M059J (cell line): ENCODE data around the gene BRSK1. TPM values are rescaled to one million over a fixed set of nuclear protein-coding genes. Genes with fewer than 3 reads are reported as not detected.
A peak's percentile ranks its signal among the peaks of the same experiment; 100 is the strongest.

Source experiments
- DNase-seq: peaks from one replicate; pipeline ENCODE4 v3.0.0-alpha.2; 2012; ENCODE audit warnings: low read depth
- total RNA-seq: library from RNA; depleted of rRNA; stranded (reverse); fragments of >200 nt; shearing (Covaris generic); gene quantifications from 2 replicates; pipeline ENCODE4 v1.2.3, GENCODE V29; 2014

BRSK1 gene
- total RNA-seq, 1 experiment from 2014 or later: 2.7 TPM

DNA sequence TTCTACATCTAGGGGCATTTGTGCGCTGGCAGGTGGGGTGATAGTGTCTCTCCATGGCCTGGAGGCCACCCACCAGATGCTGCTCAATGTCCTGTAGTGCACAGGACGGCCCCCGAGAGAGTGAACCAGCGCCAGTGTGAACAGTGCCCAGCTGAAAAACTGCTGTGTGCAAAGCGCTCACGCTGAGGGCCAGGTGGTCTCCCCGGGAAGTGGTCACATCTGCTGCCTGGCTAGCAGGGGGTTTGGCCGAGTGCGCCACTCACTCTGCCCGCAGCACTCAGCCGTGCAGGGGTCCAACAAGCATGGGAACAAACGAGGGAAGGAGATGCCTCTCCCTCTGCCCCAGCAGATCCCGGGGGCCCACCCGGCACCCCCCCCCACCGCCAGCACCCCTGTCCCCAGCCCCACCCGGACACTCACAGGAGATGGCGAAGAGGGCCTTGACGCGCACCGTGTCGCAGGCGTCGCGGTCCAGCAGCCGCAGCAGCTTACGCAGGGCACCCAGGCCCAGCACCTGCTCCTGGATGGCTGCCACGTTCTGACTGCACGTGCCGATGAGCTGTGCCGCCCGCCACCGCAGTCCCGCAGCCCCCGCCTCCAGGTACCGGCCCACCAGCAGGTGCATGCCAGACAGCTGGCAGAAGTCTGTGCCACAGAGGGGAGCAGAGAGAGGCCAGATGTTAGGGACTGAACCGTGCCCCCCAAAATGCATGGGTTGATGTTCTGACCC lies 9.7 kb upstream of the BRSK1 start:
- no peak for DNase-seq

DNA sequence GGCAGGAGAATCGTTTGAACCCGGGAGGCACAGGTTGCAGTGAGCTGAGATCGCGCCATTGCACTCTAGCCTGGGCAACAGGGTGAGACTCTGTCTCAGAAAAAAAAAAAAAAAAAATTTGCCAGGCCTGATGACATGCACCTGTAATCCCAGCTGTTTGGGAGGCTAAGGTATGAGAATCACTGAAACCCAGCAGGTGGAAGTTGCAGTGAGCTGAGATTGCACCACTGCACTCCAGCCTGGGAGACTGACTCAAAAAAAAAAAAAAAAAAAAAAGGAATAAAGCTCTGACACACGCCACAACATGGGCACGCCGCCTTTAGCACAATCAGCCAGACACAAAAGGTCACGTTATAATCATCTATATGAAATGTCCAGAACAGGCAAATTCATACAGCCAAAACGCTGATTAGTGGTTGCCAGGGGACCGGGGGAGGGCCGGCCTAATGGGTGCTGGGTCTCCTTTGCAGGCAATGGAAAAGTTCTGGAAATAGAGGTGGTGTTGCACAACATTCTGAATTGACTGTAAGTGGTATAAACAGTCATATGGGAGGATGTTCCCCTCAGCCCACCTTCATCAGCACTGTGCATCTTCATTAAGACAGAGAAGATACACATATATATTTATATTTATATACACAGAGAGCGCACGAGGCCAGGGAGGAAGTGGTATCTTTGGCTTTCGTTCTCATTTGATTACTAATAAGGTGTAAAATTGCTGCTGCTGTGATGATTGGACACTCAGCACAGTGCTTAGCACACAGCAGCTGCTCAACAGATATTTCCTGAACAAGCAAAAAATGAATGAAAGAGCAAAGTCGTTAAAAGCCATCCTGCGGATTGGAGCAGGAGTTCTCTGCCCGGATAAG lies 7.7 kb upstream of the BRSK1 start:
- no peak for DNase-seq

DNA sequence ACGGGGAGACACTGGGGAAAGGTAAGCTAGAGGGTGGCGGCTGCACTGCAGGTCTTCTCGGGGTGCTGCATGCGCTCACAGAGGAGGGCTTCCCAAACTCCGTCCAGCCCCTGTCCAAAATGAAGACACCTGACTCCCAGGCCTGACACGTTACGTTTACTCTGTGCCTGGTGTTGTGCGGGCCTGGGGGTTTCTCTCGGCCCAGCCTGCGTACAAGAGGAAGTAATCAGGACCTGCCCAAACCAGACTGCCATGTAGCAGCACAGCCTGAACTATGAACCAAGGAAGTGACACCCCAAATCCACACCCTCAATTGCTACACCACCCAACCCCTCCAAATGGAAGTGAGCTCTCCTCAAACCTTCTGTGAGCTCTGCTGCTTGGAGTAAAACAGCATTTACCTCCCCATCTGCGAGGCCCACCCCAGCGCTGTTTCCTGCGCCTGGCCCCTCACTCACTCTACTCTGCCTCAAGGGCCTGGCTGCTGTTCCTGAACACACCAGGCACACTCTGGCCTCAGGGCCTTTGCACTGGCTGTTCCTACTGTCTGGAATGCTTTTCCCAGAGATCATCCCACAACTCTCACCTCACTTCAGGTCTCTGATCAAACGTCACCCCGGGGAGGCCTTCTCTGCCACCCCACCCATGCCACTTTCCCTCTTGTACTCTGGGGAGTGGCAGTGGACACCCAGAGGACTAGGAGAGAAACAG lies 6.9 kb upstream of the BRSK1 start:
- DNase-seq: no peak

DNA sequence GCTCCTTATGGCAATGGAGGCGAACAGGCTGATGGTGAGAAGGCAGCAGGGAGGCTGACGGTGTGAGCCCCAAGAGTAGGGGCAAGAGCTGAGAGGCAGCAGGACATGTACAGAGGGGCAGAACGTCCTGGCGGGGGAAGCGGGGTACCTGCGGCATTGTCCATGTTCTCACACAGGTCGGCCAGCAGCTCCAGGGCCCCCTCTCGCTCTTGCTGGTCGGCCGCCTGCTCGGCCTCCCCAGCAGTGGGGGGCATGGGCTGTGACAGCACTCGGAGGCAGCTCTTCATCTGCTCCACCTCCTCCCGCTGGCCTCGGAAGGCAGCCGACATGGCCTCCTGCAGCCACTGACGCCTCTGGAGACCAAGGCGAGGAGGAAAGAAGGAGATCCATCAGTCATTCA lies 6.3 kb upstream of the BRSK1 start:
- no peak for DNase-seq

DNA sequence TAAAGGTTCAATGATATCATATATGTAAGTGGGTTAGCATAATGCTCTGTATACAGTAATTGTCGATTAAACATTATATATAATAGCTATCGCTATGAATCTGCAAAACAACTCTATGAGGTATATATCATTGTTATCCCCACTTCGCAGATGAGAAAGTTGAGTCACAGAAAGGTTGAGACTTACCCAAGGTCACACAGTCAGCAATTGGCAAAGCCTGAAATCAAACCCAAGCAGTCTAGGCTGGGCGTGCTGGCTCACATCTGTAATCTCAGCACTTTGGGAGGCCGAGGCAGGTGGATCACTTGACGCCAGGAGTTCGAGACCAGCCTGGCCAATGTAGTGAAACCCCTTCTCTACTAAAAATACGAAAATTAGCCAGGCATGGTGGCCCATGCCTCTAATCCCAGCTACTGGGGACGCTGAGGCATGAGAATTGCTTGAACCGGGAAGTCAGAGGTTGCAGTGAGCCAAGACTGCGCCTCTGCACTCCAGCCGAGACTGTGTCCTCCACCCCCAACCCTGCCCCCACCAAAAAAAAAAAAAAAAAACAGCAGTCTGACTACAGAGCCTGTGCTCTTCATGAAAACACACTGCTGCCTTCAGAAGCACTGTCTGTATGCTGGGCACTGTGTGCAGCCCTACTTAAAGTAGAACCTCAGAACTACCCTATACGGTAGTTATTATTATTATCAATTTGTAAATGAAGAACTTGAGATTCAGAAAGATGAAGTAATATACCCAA lies 5.2 kb upstream of the BRSK1 start:
- DNase-seq: no peak

DNA sequence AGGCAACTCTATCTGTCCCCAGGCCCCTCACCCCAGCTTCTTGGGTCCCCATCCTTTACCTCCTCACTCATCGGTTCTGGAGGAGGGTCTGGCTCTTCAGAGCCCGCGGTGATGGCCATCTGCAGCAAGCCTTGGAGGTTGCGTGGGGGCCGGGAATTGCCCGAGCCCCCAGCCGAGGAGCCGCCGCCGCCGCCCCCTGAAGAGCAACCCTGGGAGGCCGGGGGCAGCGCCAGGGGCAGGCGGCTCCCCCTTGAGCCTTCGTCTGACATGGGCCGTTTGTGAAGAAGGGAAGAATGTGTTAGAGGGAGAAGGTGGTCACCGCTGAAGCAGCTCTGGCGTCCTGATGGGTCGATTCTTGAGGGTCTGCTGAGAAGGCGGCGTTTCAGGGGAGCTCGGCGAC lies 4.5 kb upstream of the BRSK1 start:
- no peak for DNase-seq

DNA sequence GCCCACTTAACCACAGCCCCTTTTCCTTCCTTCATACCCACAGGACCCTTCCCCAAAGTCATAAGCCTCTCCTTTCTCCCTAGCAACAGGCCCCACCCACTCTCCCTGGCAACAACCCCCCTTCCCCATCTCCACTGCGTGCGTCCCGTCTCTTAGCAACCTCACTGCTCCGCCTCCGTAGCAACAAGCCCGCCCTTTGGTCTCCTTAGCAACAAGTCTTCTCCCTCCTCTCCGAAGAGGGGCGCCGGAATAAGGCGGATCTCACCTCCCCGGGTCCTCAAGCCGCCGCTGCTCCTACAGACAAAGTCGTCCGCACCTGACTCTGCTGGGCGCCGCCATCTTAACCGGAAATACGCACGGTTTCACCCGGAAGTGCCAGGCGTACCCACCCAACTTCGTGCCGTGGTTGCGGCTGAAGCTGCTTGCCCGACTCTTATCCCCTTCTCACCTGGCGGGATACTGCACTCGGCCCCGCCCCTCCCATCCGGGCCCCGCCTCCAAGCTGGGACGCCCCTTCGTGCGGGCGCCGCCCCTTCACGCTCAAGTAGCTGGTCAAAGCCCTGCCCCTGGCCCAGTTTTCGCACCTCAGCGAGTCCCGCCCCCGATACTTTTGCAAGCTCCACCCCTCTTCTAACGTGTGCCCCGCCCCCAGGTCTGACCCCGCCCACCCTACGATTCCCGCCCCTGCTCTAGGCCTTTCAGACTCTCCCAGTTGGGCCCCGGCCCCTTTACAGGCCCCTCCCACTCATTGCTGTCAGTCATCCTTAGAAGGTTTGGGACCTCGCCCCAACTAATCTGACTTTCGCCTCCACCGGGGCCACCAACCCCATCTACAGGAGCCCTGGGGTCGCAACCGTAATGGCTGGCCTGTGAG lies 3.8 kb upstream of the BRSK1 start, which contains the start of gene HSPBP1:
TSS of gene HSPBP1 (minus strand) at position 341 of the 874 bp plus-strand sequence. CDS start 502 bp downstream, outside the sequence.
- DNase-seq: peak; percentile 95

DNA sequence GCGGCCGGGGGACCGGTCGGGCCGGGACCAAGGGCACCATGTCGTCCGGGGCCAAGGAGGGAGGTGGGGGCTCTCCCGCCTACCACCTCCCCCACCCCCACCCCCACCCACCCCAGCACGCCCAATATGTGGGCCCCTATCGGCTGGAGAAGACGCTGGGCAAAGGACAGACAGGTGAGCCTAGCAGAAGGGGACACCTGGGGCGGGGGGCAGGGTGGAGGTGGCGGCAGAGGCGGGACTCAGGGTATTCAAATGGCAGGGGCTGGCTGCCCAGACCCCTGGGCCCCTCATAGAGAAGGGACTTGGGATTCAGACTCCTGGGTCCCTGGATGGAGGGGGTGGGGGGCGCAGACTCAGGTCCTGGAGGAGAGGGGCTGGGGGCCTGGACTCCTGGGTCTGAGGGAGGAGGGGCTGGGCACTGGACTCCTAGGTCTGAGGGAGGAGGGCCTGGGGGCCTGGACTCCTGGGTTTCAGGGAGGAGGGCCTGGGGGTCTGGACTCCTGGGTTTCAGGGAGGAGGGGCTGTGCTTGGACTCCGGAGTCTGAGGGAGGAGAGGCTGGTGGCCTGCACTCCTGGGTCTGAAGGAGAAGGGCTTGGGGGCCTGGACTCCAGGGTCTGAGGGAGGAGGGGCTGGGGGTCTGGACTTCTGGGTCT lies 735 bp downstream of the BRSK1 start:
- DNase-seq: no peak

DNA sequence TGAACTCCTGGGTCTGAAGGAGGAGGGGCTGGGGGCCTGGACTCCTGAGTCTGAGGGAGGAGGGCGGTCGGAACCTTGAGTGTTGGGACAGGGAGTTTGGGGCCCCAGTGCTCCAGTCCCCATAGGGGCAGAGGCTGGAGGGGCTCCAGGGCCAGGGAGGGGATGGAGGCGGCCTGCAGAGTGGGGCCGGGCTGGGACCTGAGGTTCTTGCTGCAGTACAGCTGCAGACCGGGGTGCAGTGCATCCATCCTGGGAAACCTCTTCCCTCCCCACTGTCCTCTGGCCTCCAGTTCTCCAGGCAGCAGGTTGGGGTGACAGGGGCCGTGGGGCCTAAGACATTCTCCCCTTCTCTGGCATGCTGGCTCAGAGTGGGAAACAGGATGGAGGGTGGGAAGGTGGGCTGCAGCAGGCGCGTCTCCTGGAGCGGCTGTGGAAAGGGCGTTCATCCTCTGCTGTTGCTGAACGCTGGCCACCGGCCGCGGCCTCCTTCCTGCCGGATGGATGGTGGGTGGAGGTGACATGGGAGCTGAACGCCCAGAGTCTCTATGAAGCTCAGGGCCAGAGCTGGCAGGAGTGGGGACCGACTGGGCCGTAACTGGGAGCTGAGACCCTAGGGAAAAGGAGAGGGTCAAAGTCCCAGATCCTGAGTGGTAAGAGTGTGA lies 1.6 kb downstream of the BRSK1 start:
- no peak for DNase-seq

DNA sequence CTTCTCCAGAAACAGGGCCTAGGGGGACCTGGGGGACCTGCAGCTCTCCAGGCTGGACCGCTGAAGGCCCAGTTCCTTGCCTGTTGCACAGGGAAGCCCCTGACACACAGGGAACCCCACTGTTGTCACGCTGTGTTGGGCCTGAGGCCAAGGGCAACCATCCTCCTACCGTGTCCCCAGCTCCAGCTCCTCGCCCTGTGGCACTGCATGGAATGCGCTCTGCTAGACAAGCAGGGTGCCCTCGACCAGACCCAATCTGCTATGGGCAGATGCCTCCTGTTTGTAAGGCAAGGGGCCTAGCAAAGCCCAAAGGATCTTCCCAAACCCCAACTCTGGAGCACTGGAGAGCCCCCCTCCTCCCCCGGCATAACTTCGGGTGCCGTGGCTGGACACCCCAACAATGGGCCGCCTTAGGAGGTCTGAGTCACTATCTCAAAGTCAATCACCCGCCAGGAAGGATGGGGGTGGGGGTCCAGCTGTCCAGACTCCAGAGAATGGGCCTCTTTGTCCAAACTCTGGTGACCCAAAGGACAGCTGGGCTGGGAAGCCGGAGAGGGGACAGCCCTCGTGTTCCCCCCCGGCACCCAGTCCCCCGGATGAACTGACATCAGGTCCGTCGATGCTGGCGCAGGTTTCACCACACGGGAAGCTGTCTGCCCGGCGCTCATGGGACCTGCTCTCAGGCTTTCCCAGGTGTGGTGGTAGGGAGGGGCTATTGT lies 3.7 kb downstream of the BRSK1 start:
- no peak for DNase-seq

DNA sequence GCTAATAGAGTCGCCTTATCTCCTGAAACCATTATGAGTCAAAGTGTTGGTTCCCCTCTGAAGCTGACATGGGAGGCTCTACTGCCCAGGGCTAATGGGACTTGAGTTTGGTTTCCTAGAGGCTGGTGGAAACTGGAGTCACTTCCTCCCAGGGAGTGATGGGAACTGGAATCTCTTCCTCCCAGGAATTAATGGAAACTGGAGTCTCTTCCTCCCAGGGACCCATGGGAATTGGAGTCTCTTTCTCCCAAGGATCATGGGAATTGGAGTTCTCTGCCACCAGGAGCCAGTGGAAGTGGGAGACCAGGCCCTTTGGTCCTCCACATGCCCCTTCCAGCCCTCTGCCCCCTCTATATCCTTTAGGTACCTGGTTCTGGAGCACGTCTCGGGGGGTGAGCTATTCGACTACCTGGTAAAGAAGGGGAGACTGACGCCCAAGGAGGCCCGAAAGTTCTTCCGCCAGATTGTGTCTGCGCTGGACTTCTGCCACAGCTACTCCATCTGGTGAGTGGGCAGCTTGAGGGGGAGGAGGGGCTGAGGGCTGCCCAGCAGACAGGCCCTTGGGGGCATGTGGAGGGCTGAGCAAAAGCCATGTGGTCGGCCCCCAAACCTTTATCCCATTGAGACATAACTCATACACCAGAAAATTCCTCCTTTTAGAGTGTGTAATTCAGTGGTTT lies 5.5 kb downstream of the BRSK1 start:
- peak; percentile 24 for DNase-seq

DNA sequence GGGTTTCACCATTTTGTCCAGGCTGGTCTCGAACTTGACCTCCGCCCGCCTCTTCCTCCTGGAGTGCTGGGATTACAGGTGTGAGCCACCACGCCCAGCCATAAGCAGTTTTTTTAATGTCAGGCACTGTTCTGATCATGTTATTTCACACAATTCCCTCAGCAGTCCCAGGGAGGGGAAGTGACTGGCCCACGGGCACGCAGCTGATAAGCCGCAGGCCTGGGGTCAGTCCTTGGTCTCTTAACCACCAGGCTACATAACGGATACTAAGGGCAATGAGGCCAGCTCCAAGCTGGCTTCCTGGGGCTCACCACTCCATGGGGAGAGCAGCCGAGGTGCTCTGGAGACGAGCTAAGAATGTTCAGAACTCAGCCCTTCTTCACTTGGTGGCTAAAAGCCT lies 13.5 kb downstream of the BRSK1 start:
- DNase-seq: no peak

DNA sequence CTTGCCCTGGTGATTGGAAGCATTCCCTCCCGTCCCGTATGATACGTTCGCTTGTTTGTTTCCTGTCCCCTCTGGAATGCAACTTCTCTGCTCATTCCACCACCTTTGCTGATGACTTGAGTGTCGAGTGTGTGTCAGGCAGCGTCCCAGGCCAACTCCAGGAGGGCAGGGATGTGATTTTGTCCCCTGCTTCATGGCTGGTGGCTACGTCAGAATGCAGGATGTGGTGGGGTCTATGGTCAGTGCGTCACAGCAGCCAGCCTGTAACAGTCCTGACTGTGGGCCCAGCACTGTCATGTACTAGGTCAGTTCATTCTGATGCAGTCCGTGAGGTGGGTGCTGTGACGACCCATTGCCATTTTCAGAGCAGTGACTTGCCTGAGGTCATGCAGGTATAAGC lies 16.2 kb downstream of the BRSK1 start:
- DNase-seq: no peak

DNA sequence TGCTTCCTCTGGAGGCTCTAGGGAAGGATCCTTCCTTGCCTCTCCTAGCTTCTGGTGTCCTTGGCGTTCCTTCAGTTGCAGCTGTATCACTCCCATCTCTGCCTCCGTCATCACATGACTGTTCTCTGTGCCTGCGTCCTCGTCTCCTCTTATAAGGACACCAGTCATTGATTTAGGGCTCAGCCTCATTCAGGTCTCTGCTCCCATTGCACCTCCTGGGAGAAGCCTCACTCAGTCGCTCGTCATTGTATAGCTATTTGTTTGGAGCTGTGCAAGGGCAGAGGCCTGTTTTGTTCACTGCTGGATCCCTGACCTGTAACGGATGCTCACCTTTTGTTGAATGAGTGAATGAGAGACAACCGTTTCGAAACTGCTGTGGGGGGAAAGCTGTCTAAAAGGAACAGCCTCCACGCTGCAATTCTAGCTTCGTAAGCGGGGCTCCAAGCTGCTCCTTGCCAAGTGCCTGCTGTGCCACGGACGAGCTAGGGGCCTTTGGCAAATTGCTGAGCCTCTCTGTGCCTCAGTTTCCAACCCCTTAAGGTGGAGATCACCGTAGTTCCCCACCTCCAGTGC lies 17.2 kb downstream of the BRSK1 start:
- no peak for DNase-seq

DNA sequence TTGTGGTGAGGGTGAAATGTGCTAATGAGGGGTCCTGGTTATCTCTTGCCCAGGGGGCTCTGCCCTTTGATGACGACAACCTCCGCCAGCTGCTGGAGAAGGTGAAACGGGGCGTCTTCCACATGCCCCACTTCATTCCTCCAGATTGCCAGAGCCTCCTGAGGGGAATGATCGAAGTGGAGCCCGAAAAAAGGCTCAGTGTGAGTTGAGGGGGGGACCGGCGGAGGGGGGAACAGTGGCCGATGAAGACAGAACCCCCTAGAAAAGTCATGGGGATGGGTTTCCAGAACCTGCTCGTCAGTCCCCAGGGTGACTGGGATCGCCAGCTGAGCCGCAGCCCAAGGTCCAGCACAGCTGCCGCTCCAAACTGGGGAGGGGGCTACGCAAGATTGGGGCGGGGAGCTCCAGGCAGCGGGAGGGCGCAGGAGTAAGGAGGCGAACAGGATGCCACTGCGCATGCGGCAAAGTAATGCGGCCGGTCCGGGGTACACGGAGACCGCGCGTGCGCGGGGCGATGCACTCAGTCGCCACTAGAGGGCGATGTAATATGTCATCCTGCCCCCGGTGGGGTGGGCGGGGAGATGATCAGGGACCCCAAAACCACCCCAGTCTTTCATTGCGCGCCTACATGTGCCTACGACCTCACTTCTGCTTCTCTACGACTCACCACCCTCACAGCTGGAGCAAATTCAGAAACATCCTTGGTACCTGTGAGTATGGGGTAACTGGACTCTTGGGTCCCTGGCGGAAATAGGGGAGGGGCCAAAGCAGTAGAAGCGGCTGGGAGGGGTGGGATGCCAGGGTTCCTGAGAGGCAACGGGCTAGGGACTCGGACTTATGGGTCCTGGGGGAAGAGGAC lies 17.9 kb downstream of the BRSK1 start:
- DNase-seq: peak; percentile 73

DNA sequence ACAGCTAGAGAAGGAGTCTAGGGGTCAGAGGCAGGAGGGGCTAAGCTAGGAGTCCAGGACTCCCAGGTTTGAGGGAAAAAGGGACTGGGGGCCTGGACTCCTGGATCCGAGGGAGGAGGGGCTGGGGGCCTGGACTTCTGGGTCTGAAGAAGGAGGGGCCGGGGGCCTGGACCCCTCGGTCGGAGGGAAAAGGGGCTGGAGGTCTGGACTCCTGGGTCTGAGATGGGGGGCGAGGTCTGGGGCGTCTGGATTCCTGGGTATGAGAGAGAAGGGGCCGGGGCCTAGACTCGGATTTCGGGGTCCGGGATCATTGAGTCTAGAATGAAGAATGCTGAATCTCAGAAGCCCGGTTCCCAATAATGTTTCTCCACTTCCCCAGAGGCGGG lies 18.5 kb downstream of the BRSK1 start:
- no peak for DNase-seq

DNA sequence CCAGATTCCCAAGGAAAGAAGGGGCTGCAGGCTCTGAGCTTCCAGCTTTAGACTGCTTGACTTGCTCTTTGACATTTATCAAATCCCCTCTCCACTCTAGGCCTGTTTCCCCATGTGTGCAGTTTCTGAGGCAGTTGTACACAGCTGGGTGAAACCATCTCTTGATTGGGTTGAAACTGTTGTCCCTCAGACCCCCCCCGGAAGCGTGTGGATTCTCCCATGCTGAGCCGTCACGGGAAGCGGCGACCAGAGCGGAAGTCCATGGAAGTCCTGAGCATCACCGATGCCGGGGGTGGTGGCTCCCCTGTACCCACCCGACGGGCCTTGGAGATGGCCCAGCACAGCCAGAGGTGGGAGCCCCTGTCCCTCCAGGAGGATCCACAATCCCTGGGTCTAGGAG lies 19.7 kb downstream of the BRSK1 start:
- DNase-seq: no peak
